CD4-positive, alpha-beta T cell (primary cell): ENCODE data around the gene KSR2. TPM values are rescaled to one million over a fixed set of nuclear protein-coding genes. Genes with fewer than 3 reads are reported as not detected.

Source experiments
- ATAC-seq: fragments of 200-7000 bp; cut with Tn5 transposase; one replicate; pipeline ENCODE4 v1.10.0; 2022; ENCODE audit warnings: mild to moderate bottlenecking; ENCODE audit not compliant: poor library complexity
- CTCF ChIA-PET: fragments of 350-600 bp; sonication (Branson Sonifier 250); formaldehyde crosslinking; loops from one replicate; lab custom pipeline; 2021; ENCODE audit warnings: antibody characterized with exemption, inconsistent platforms; lab: Charles Lee
- POLR2A ChIA-PET: fragments of 350-600 bp; sonication (Branson Sonifier 250); formaldehyde crosslinking; loops from one replicate; lab custom pipeline; 2021; ENCODE audit warnings: antibody characterized with exemption, inconsistent platforms; lab: Charles Lee
- DNase-seq, 14 experiments: peaks; one replicate each; pipeline ENCODE4 v3.0.0-alpha.2; 2013 to 2020; ENCODE audit warnings: mixed read lengths in 2 of 14
- H3K27ac ChIP-seq, 2 donors: one replicate each; pipeline versions ENCODE4 v1.5.1 to v1.7.0; 2013; ENCODE audit warnings: low read length in 2 of 2, low read depth in 1 of 2, mild to moderate bottlenecking in 1 of 2
- H3K27me3 ChIP-seq, 2 experiments: 1 replicate in 1 of 2; 2 replicates in 1 of 2; pipeline versions ENCODE4 v1.6.1 to v1.7.0; 2013; ENCODE audit warnings: low read length in 2 of 2, control low read depth in 1 of 2, mild to moderate bottlenecking in 1 of 2, moderate library complexity in 1 of 2; ENCODE audit not compliant: insufficient read depth in 2 of 2, control insufficient read depth in 1 of 2
- H3K36me3 ChIP-seq: one replicate; pipeline ENCODE4 v1.6.1; 2013; ENCODE audit warnings: low read length, control low read depth; ENCODE audit not compliant: insufficient read depth
- H3K4me1 ChIP-seq: one replicate; pipeline ENCODE4 v1.6.1; 2013; ENCODE audit warnings: low read length, control low read depth; ENCODE audit not compliant: insufficient read depth
- H3K4me3 ChIP-seq: one replicate; pipeline ENCODE4 v1.5.1; 2013; ENCODE audit warnings: mild to moderate bottlenecking, low read length, moderate library complexity
- H3K9me3 ChIP-seq, 2 experiments: 1 replicate in 1 of 2; 2 replicates in 1 of 2; pipeline versions ENCODE4 v1.6.1 to v1.7.0; 2013; ENCODE audit warnings: low read length in 2 of 2, mild to moderate bottlenecking in 2 of 2, control low read depth in 1 of 2, moderate library complexity in 1 of 2; ENCODE audit not compliant: control insufficient read depth in 1 of 2, insufficient read depth in 1 of 2
- H3K27ac Mint-ChIP-seq: one replicate; pipeline ENCODE4 v1.8.0; 2020; ENCODE audit warnings: mixed read lengths
- H3K27me3 Mint-ChIP-seq: one replicate; pipeline ENCODE4 v1.8.0; 2021; ENCODE audit warnings: mixed read lengths
- H3K36me3 Mint-ChIP-seq: one replicate; pipeline ENCODE4 v1.8.0; 2021; ENCODE audit warnings: low read depth, mixed read lengths
- H3K4me1 Mint-ChIP-seq: one replicate; pipeline ENCODE4 v1.8.0; 2021; ENCODE audit warnings: low read depth, mixed read lengths
- H3K4me3 Mint-ChIP-seq: one replicate; pipeline ENCODE4 v1.8.0; 2020; ENCODE audit warnings: mild to moderate bottlenecking, mixed read lengths
- H3K9me3 Mint-ChIP-seq: one replicate; pipeline ENCODE4 v1.8.0; 2020; ENCODE audit warnings: mixed read lengths
- CTCF ChIP-seq: fragments of 200-600 bp; IDR thresholded peaks from one replicate; pipeline ENCODE4 v1.8.0; 2022; ENCODE audit warnings: antibody characterized with exemption, mild to moderate bottlenecking
- intact Hi-C, 2 experiments: fragments of 100-400 bp; cut with DNase I in 1 of 2; cut with micrococcal nuclease in 1 of 2; formaldehyde crosslinking; loops; one replicate each; pipeline versions ENCODE4 v1.15.1 to v1.9.0; 2023 to 2025; cut with DNase I, micrococcal nuclease
- total RNA-seq, 174 experiments: library from RNA in 2 of 174; stranded (reverse) in 2 of 174; gene quantifications; one replicate each; pipeline ENCODE4 v1.2.3 and lab custom pipeline; 2021 to 2026

KSR2 gene
- total RNA-seq, 2 experiments from 2014 or later, result 0.05 to 0.17 TPM

DNA sequence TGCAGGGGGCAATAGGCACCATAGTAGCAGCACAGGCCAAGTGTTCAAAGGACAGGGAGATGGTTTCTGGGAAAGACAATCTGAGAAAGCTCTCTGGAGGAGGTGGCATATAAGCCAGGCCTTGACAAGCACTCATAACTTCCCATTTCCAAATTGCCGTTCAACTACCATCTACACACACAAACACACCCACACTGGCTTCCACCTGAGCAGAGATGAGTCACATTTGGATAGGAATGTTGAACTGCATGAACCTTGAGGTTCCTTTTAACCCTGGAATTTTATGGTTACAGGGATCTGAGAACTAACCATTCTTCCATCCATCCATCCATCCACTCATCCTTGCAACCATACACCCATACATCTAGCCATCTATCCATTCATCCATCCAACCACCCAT is 86.6 kb downstream of the KSR2 start:
- H3K36me3 ChIP-seq, result no peaks in the 10 kb centered on the region
- POLR2A ChIA-PET, result no interaction called here
- no peaks in the 10 kb centered on the region for H3K9me3 ChIP-seq
- no peaks in the 10 kb centered on the region for H3K9me3 Mint-ChIP-seq
- no peak overlapping the region for H3K27ac ChIP-seq
- intact Hi-C loops, result no loop called here
- H3K4me3 ChIP-seq, result no peak overlapping the region
- no peaks in the 10 kb centered on the region for H3K4me1 Mint-ChIP-seq
- peaks cover 0 to 11% of the 10 kb centered on the region in 2 experiments for H3K27me3 ChIP-seq
- peaks cover 39% of the 10 kb centered on the region for H3K27me3 Mint-ChIP-seq
- no peaks in the 10 kb centered on the region for H3K36me3 Mint-ChIP-seq
- CTCF ChIA-PET, result no interaction called here
- ATAC-seq, result no peak
- no peaks in the 10 kb centered on the region for H3K4me1 ChIP-seq
- no peak overlapping the region for H3K27ac Mint-ChIP-seq
- no peak for TF ChIP-seq CTCF
- no peak overlapping the region for H3K4me3 Mint-ChIP-seq
- DNase-seq, result no peak

DNA sequence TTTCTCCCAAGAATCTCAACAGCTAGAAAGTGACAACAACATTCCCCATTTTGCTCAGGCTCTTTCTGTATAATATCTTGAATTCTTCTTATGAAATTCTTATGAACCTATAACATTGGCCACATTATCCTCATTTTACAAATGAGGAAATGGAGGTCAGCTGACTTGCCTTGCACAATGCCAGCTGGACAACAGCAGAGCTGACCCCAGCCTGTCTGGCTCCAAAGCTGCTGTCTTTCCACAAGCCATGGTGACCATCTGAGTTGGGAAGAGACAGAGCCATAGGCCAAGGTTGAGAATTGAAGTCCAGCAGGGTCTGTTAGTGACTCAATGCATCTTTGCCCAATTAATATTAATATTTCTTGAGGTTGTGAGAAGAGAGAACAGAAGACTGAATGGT is 87.3 kb downstream of the KSR2 start:
- Histone ChIP-seq H3K36me3 (no peaks in the 10 kb centered on the region), H3K27ac (no peak overlapping the region), H3K9me3 (no peaks in the 10 kb centered on the region), H3K4me3 (no peak overlapping the region), H3K27me3 (peaks cover 0 to 11% of the 10 kb centered on the region in 2 experiments), H3K4me1 (no peaks in the 10 kb centered on the region)
- no peak for TF ChIP-seq CTCF
- H3K36me3 Mint-ChIP-seq, result no peaks in the 10 kb centered on the region
- ATAC-seq (no peak), DNase-seq (no peak)
- H3K9me3 Mint-ChIP-seq, result no peaks in the 10 kb centered on the region
- CTCF ChIA-PET, result no interaction called here
- H3K27me3 Mint-ChIP-seq, result peaks cover 39% of the 10 kb centered on the region
- H3K4me1 Mint-ChIP-seq, result no peaks in the 10 kb centered on the region
- H3K27ac Mint-ChIP-seq, result no peak overlapping the region
- intact Hi-C loops, result no loop called here
- POLR2A ChIA-PET, result no interaction called here
- H3K4me3 Mint-ChIP-seq, result no peak overlapping the region

DNA sequence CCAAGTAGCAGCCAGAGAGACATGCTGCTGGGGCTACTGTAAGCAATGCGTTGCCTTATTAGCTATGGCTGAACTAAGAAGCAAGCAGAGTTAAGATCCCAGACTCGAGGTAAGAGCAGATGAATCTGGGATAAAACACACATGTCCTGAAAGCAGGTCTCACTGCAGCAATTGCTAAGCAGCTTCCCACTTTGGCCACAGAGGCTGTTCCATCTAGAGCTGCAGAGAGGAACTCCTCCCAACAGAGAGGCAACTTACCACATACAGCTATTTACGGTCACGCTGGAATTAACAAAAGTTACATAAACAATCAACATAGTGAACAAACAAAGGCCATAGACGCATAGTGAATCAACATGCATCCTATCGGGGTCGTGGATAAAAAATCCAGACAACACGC is 90.2 kb downstream of the KSR2 start:
- CTCF ChIA-PET, result no interaction called here
- DNase-seq (no peak), ATAC-seq (no peak)

More for the DNA sequence above, 90.2 kb downstream of the KSR2 start:
- H3K27ac ChIP-seq, result no peak overlapping the region
- intact Hi-C loops, result loop anchor here (5.0 to 10.0 kb wide), 4 partner anchors 154 to 1666 kb away; partner anchors contain the start of gene SUDS3 (in 1 of the 2)
- TF ChIP-seq CTCF, result no peak
- H3K9me3 ChIP-seq, result peaks cover 0 to 5% of the 10 kb centered on the region in 2 experiments
- Mint-ChIP-seq H3K9me3 (no peaks in the 10 kb centered on the region), H3K4me3 (no peak overlapping the region), H3K27me3 (peaks cover 47% of the 10 kb centered on the region), H3K36me3 (no peaks in the 10 kb centered on the region), H3K27ac (no peak overlapping the region), H3K4me1 (peaks cover 6% of the 10 kb centered on the region)
- POLR2A ChIA-PET, result no interaction called here
- peaks cover 7 to 14% of the 10 kb centered on the region in 2 experiments for H3K27me3 ChIP-seq
- H3K36me3 ChIP-seq, result no peaks in the 10 kb centered on the region
- H3K4me1 ChIP-seq, result peaks cover 16% of the 10 kb centered on the region
- no peak overlapping the region for H3K4me3 ChIP-seq
